IMR-90 (cell line): ENCODE data around the gene SNCG. TPM values are rescaled to one million over a fixed set of nuclear protein-coding genes. Genes with fewer than 3 reads are reported as not detected.

Source experiments
- ATAC-seq: fragments of 200-7000 bp; cut with Tn5 transposase; 2 replicates; pipeline ENCODE4 v1.9.1; 2020; ENCODE audit warnings: low read depth, mild to moderate bottlenecking, moderate library complexity
- BruUV-seq: library from RNA; stranded (reverse); fragments of 400-500 nt; replicated peaks from 2 replicates; lab custom pipeline; 2021; lab: Mats Ljungman, UMichigan
- CTCF ChIA-PET: fragments of 300-600 bp; formaldehyde crosslinking; extraction: SDS; loops from one replicate; lab custom pipeline; 2021; ENCODE audit warnings: antibody characterized with exemption; lab: Yijun Ruan, JAX
- POLR2A ChIA-PET: fragments of 300-600 bp; sonication (Branson Sonifier 250); formaldehyde crosslinking; loops from one replicate; lab custom pipeline; 2022; ENCODE audit warnings: antibody characterized with exemption; ENCODE audit not compliant: unreplicated experiment; lab: Charles Lee
- DNase-seq: peaks from one replicate; pipeline ENCODE4 v3.0.0; 2013
- H2AFZ ChIP-seq: replicated peaks from 2 replicates; pipeline ENCODE3; 2013; ENCODE audit warnings: low read length, mild to moderate bottlenecking; ENCODE audit not compliant: poor library complexity
- H2AK5ac ChIP-seq: 2 replicates; pipeline ENCODE4 v1.6.1; 2013; ENCODE audit warnings: low read depth, low read length, inconsistent platforms
- H2AK9ac ChIP-seq: replicated peaks from 2 replicates; pipeline ENCODE3; 2013; ENCODE audit warnings: mild to moderate bottlenecking, low read depth, low read length, moderate library complexity; ENCODE audit not compliant: poor library complexity
- H2BK120ac ChIP-seq: 2 replicates; pipeline ENCODE4 v1.6.1; 2013; ENCODE audit warnings: low read depth, low read length, inconsistent platforms
- H2BK15ac ChIP-seq: 3 replicates; pipeline ENCODE4 v1.6.1; 2013; ENCODE audit warnings: low read depth, low read length, inconsistent platforms
- H2BK20ac ChIP-seq: 2 replicates; pipeline ENCODE4 v1.6.1; 2013; ENCODE audit warnings: low read depth, mild to moderate bottlenecking, inconsistent platforms, low read length, moderate library complexity
- H2BK5ac ChIP-seq: 2 replicates; pipeline ENCODE4 v1.6.1; 2013; ENCODE audit warnings: mild to moderate bottlenecking, low read depth, low read length, inconsistent platforms; ENCODE audit not compliant: poor library complexity, severe bottlenecking
- H3K14ac ChIP-seq: replicated peaks from 2 replicates; pipeline ENCODE4 v1.6.1; 2013; ENCODE audit warnings: low read depth, low read length, inconsistent platforms
- H3K18ac ChIP-seq: 2 replicates; pipeline ENCODE4 v1.6.1; 2013; ENCODE audit warnings: low read depth, low read length, control low read depth
- H3K23ac ChIP-seq: 2 replicates; pipeline ENCODE4 v1.6.1; 2013; ENCODE audit warnings: low read depth, low read length, inconsistent platforms
- H3K27ac ChIP-seq: 2 replicates; pipeline ENCODE4 v1.5.1; 2013; ENCODE audit warnings: mild to moderate bottlenecking, control low read depth, low read length; ENCODE audit not compliant: insufficient read depth
- H3K27me3 ChIP-seq: 2 replicates; pipeline ENCODE4 v1.6.1; 2013; ENCODE audit warnings: low read length; ENCODE audit not compliant: control insufficient read depth, insufficient read depth
- H3K36me3 ChIP-seq: 2 replicates; pipeline ENCODE4 v1.6.1; 2013; ENCODE audit warnings: low read length, mixed read lengths; ENCODE audit not compliant: control insufficient read depth, insufficient read depth
- H3K4ac ChIP-seq: 2 replicates; pipeline ENCODE4 v1.6.1; 2013; ENCODE audit warnings: low read depth, low read length, inconsistent platforms
- H3K4me1 ChIP-seq: 2 replicates; pipeline ENCODE4 v1.6.1; 2013; ENCODE audit warnings: low read length, mixed read lengths; ENCODE audit not compliant: control insufficient read depth, insufficient read depth
- H3K4me2 ChIP-seq: 2 replicates; pipeline ENCODE4 v1.6.1; 2013; ENCODE audit warnings: low read depth, mild to moderate bottlenecking, control low read depth, low read length, moderate library complexity
- H3K4me3 ChIP-seq: 2 replicates; pipeline ENCODE4 v1.5.1; 2013; ENCODE audit warnings: low read depth, mild to moderate bottlenecking, control low read depth, low read length, moderate library complexity; ENCODE audit not compliant: insufficient read depth
- H3K56ac ChIP-seq: 2 replicates; pipeline ENCODE4 v1.6.1; 2013; ENCODE audit warnings: low read length, inconsistent platforms; ENCODE audit not compliant: insufficient read depth; ENCODE audit errors: extremely low read depth
- H3K79me1 ChIP-seq, 2 experiments: 2 replicates each; pipeline ENCODE4 v1.6.1; 2013; ENCODE audit warnings: low read length in 2 of 2, inconsistent platforms in 1 of 2, low read depth in 1 of 2
- H3K9ac ChIP-seq: 2 replicates; pipeline ENCODE4 v1.6.1; 2013; ENCODE audit warnings: low read depth, low read length, control low read depth
- H3K9me1 ChIP-seq: 2 replicates; pipeline ENCODE4 v1.6.1; 2013; ENCODE audit warnings: low read length, inconsistent platforms; ENCODE audit not compliant: insufficient read depth
- H3K9me3 ChIP-seq: 2 replicates; pipeline ENCODE4 v1.6.1; 2013; ENCODE audit warnings: low read length; ENCODE audit not compliant: control insufficient read depth, insufficient read depth
- H4K20me1 ChIP-seq: 2 replicates; pipeline ENCODE4 v1.6.1; 2013; ENCODE audit warnings: low read length, inconsistent platforms; ENCODE audit not compliant: insufficient read depth
- H4K5ac ChIP-seq: 2 replicates; pipeline ENCODE4 v1.6.1; 2013; ENCODE audit warnings: mild to moderate bottlenecking, low read depth, low read length, control low read depth
- H4K8ac ChIP-seq, 2 experiments: 2 replicates each; pipeline ENCODE4 v1.6.1; 2013; ENCODE audit warnings: low read depth in 2 of 2, low read length in 2 of 2, control low read depth in 1 of 2, inconsistent platforms in 1 of 2
- H4K91ac ChIP-seq: 2 replicates; pipeline ENCODE4 v1.6.1; 2013; ENCODE audit warnings: low read depth, low read length, inconsistent platforms; ENCODE audit not compliant: insufficient read depth
- BHLHE40 ChIP-seq: fragments of 150-350 bp; IDR thresholded peaks from 2 replicates; pipeline ENCODE4 v1.6.1; 2016; ENCODE audit warnings: mild to moderate bottlenecking, low read depth, low read length
- CEBPB ChIP-seq: IDR thresholded peaks from 2 replicates; pipeline ENCODE4 v1.6.1; 2012; ENCODE audit warnings: low read depth, low read length, improper control_type of control experiment
- CHD1 ChIP-seq: IDR thresholded peaks from 2 replicates; pipeline ENCODE4 v1.6.1; 2012; ENCODE audit warnings: low read depth, low read length, improper control_type of control experiment
- ELK1 ChIP-seq: fragments of 150-350 bp; IDR thresholded peaks from 2 replicates; pipeline ENCODE4 v1.6.1; 2016; ENCODE audit warnings: low read depth, mild to moderate bottlenecking, low read length, moderate library complexity, borderline replicate concordance
- FOS ChIP-seq: fragments of 150-350 bp; IDR thresholded peaks from 2 replicates; pipeline ENCODE4 v1.6.1; 2016; ENCODE audit warnings: low read depth, low read length
- MAFK ChIP-seq: IDR thresholded peaks from 2 replicates; pipeline ENCODE4 v1.6.1; 2012; ENCODE audit warnings: low read depth, low read length, improper control_type of control experiment
- MXI1 ChIP-seq: IDR thresholded peaks from 2 replicates; pipeline ENCODE4 v1.6.1; 2012; ENCODE audit warnings: low read depth, mild to moderate bottlenecking, low read length, moderate library complexity, borderline replicate concordance
- NFE2L2 ChIP-seq: fragments of 150-350 bp; IDR thresholded peaks from 2 replicates; pipeline ENCODE4 v1.6.1; 2016; ENCODE audit warnings: low read depth, mild to moderate bottlenecking, low read length
- POLR2A ChIP-seq: IDR thresholded peaks from 2 replicates; pipeline ENCODE4 v1.6.1; 2012; ENCODE audit warnings: mild to moderate bottlenecking, low read depth, low read length
- RAD21 ChIP-seq: IDR thresholded peaks from 2 replicates; pipeline ENCODE4 v1.6.1; 2012; ENCODE audit warnings: low read length, improper control_type of control experiment
- RCOR1 ChIP-seq: IDR thresholded peaks from 2 replicates; pipeline ENCODE4 v1.6.1; 2012; ENCODE audit warnings: mild to moderate bottlenecking, low read length, improper control_type of control experiment; ENCODE audit not compliant: insufficient replicate concordance
- RFX5 ChIP-seq: IDR thresholded peaks from 2 replicates; pipeline ENCODE4 v1.8.0; 2012; ENCODE audit warnings: low read depth, mild to moderate bottlenecking, low read length, moderate library complexity
- SMC3 ChIP-seq: fragments of 150-350 bp; IDR thresholded peaks from 2 replicates; pipeline ENCODE4 v1.6.1; 2016; ENCODE audit warnings: low read depth, mild to moderate bottlenecking, antibody characterized with exemption, low read length, moderate library complexity
- WGBS, 2 experiments: methylation state at CpG; one replicate each; pipeline versions ENCODE4 v1.1.5 to v1.1.7; 2013; ENCODE audit warnings: missing lambda C conversion rate in 2 of 2; ENCODE audit not compliant: insufficient read length in 1 of 2; ENCODE audit errors: extremely low coverage in 2 of 2; 5-methylcytosine and 5-hydroxymethylcytosine counted together
- dilution Hi-C: fragments of 300-500 bp; cut with HindIII; formaldehyde crosslinking; loops from one replicate; pipeline ENCODE4 v1.14.3; 2018; ENCODE audit warnings: low sequenced_read_pairs; ENCODE audit not compliant: unreplicated experiment
- in situ Hi-C: fragments of 300-500 bp; cut with MboI; formaldehyde crosslinking; loops from 3 replicates; pipeline ENCODE4 v1.14.3; 2019; ENCODE audit warnings: low sequenced_read_pairs, inconsistent platforms, mixed read lengths
- intact Hi-C: fragments of 100-400 bp; cut with micrococcal nuclease; formaldehyde crosslinking; loops from 2 replicates; pipeline ENCODE4 v1.10.0; 2022
- polyA plus RNA-seq, 3 experiments: library from polyadenylated mRNA; depleted of rRNA; stranded (reverse); fragments of >200 nt; gene quantifications; 2 replicates each; pipeline ENCODE4 v1.2.3, GENCODE V29; 2012; ENCODE audit warnings: low replicate concordance in 1 of 3
- total RNA-seq: library from RNA; depleted of rRNA; stranded (reverse); fragments of >200 nt; gene quantifications from 2 replicates; pipeline ENCODE4 v1.2.3, GENCODE V29; 2012
- TF ChIP-seq, protein P1 (sequence below): fragments of 150-350 bp; IDR thresholded peaks from 2 replicates; pipeline ENCODE4 v1.6.1; 2017; ENCODE audit warnings: mild to moderate bottlenecking, antibody characterized with exemption, low read length, low read depth
- TF ChIP-seq, protein P2 (sequence below): conservative IDR thresholded peaks from 2 replicates; pipeline ENCODE4 v1.5.1; 2012; ENCODE audit warnings: mild to moderate bottlenecking, low read depth, low read length, improper control_type of control experiment

SNCG gene
- total and polyA plus RNA-seq, 2 of the 4 experiments (the other 2 are of a cell fraction) = 10.6 to 19.0 TPM

DNA sequence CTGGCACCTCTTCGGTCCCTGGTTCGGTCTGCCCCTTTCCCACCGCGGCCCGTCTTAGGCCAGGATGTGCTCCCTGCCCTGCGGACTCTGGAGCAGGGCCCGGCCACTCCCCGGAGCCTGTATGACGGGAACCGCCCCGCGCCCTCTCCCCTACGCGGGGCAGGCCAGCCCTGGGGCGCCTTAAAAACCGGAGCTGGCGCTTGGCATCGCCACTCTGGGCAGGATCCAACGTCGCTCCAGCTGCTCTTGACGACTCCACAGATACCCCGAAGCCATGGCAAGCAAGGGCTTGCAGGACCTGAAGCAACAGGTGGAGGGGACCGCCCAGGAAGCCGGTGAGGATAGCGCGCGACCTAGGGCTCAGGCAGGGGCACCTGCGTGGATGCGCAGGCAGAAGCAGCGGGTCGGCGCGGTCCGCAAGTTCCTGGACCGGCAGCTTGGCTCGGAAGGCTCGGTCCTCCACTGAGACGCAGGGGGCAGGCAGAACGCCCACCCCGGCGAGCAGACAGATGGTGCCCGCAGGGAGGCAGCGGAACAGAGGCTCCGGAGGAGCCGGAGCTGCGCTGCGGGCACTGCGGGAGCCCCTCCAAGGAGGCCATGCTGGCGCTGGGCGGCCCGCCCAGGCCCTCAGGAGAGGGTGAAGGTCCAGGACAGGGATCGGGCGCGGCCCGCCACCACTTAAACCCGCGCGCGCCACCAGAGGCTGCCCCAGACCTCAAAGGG, 10.0 kb downstream of the SNCG start, which contains the start of gene ADIRF:
ADIRF (plus strand) TSS at position 212 of the 723 bp plus-strand sequence; CDS start at position 275, 63 bp downstream.
- Histone ChIP-seq H2BK20ac (no peak within 1 kb of the TSS; the same call in 1 of the 2 replicates), H4K8ac (peak within 1 kb of the TSS in 1 of 2 experiments; percentile 21; a peak in 1 of 4 replicates), H3K9me1 (peaks cover 20% of the 10 kb centered on the region), H4K91ac (peak within 1 kb of the TSS; percentile 18; the same call in 1 of the 2 replicates), H3K79me1 (peaks cover 0 to 40% of the 10 kb centered on the region in 2 experiments; a peak in 3 of 4 replicates), H3K56ac (no peak within 1 kb of the TSS), H3K4ac (peak within 1 kb of the TSS; percentile 67), H2BK120ac (0 out of 2 replicates have a peak within 1 kb of the TSS, but pooled peaks have one; percentile 2), H2AK5ac (peak within 1 kb of the TSS; percentile 61), H3K9me3 (no peaks in the 10 kb centered on the region), H2BK5ac (peak within 1 kb of the TSS; percentile 41), H4K20me1 (no peaks in the 10 kb centered on the region; the same call in 1 of the 2 replicates), H3K27me3 (no peaks in the 10 kb centered on the region), H3K18ac (no peak within 1 kb of the TSS), H4K5ac (no peak within 1 kb of the TSS), H3K36me3 (no peaks in the 10 kb centered on the region), H3K23ac (peak within 1 kb of the TSS; percentile 81; the same call in 1 of the 2 replicates), H2BK15ac (no peak within 1 kb of the TSS), H3K14ac (peak within 1 kb of the TSS; percentile 37), H2AK9ac (peak within 1 kb of the TSS; percentile 99), H3K4me3 (no peak within 1 kb of the TSS), H3K27ac (no peak within 1 kb of the TSS; the same call in 1 of the 2 replicates), H3K4me2 (peak within 1 kb of the TSS; percentile 24), H2AFZ (peak within 1 kb of the TSS; percentile 92), H3K4me1 (peaks cover 36% of the 10 kb centered on the region), H3K9ac (peak within 1 kb of the TSS; percentile 29; the same call in 1 of the 2 replicates)
- intact Hi-C loops = loop anchor here (2.0 kb wide), 1 partner anchor 124 kb away; no protein-coding TSS in a partner anchor
- CTCF ChIA-PET = no interaction called here
- no peak for ATAC-seq
- POLR2A ChIA-PET = no interaction called here
- WGBS, 2 experiments = 38% methylated on average over 32 of the region's 59 CpGs; no CpG with 5 or more reads in 1 of the 2 experiments
- in situ Hi-C loops = no loop called here
- dilution Hi-C loops = no loop called here
- DNase-seq = no peak
- TF ChIP-seq RFX5 (no peak), FOS (no peak), MAFK (no peak), CHD1 (no peak), BHLHE40 (no peak), ELK1 (no peak), POLR2A (no peak), CEBPB (no peak), RAD21 (no peak), RCOR1 (no peak), MXI1 (no peak), SMC3 (no peak), NFE2L2 (no peak)
- TF ChIP-seq, protein P1, sequence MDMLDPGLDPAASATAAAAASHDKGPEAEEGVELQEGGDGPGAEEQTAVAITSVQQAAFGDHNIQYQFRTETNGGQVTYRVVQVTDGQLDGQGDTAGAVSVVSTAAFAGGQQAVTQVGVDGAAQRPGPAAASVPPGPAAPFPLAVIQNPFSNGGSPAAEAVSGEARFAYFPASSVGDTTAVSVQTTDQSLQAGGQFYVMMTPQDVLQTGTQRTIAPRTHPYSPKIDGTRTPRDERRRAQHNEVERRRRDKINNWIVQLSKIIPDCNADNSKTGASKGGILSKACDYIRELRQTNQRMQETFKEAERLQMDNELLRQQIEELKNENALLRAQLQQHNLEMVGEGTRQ = no peak
- TF ChIP-seq, protein P2, sequence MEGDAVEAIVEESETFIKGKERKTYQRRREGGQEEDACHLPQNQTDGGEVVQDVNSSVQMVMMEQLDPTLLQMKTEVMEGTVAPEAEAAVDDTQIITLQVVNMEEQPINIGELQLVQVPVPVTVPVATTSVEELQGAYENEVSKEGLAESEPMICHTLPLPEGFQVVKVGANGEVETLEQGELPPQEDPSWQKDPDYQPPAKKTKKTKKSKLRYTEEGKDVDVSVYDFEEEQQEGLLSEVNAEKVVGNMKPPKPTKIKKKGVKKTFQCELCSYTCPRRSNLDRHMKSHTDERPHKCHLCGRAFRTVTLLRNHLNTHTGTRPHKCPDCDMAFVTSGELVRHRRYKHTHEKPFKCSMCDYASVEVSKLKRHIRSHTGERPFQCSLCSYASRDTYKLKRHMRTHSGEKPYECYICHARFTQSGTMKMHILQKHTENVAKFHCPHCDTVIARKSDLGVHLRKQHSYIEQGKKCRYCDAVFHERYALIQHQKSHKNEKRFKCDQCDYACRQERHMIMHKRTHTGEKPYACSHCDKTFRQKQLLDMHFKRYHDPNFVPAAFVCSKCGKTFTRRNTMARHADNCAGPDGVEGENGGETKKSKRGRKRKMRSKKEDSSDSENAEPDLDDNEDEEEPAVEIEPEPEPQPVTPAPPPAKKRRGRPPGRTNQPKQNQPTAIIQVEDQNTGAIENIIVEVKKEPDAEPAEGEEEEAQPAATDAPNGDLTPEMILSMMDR = no peak
- BruUV-seq = no TSS peak
